Endothelial cell of umbilical vein (primary cell): Measurements from ENCODE around the gene PLCH1.

Experiments used
- GATA2 ChIP-seq: IDR thresholded peaks from 2 replicates; pipeline ENCODE4 v1.7.0; 2011; ENCODE audit warnings: low read depth, mild to moderate bottlenecking, moderate library complexity, mixed read lengths, low read length; ENCODE audit not compliant: insufficient read length, insufficient read depth
- MYC ChIP-seq: IDR thresholded peaks from one replicate; pipeline ENCODE4 v1.6.1; 2011; ENCODE audit warnings: mild to moderate bottlenecking, low read depth, low read length
- POLR2A ChIP-seq: IDR thresholded peaks from 2 replicates; pipeline ENCODE4 v1.6.1; 2012; ENCODE audit warnings: low read depth, mild to moderate bottlenecking, control low read depth, low read length
- POLR2AphosphoS5 ChIP-seq: IDR thresholded peaks from 2 replicates; pipeline ENCODE4 v1.6.1; 2012; ENCODE audit warnings: low read depth, mild to moderate bottlenecking, control low read depth, low read length, moderate library complexity; ENCODE audit not compliant: insufficient read depth
- TF ChIP-seq, protein P1 (sequence below), 2 donors: IDR thresholded peaks; 1 replicate in 1 of 2; 2 replicates in 1 of 2; pipeline ENCODE4 v1.5.1; 2011; ENCODE audit warnings: low read length in 2 of 2, mild to moderate bottlenecking in 2 of 2, moderate library complexity in 2 of 2, control low read depth in 1 of 2, inconsistent platforms in 1 of 2, low read depth in 1 of 2; ENCODE audit not compliant: insufficient read depth in 1 of 2; ENCODE audit errors: extremely low read depth in 1 of 2

GRCh38 chr3:155491696-155492095 lies 253.2 kb downstream of the PLCH1 start:
- TF ChIP-seq, protein P1, sequence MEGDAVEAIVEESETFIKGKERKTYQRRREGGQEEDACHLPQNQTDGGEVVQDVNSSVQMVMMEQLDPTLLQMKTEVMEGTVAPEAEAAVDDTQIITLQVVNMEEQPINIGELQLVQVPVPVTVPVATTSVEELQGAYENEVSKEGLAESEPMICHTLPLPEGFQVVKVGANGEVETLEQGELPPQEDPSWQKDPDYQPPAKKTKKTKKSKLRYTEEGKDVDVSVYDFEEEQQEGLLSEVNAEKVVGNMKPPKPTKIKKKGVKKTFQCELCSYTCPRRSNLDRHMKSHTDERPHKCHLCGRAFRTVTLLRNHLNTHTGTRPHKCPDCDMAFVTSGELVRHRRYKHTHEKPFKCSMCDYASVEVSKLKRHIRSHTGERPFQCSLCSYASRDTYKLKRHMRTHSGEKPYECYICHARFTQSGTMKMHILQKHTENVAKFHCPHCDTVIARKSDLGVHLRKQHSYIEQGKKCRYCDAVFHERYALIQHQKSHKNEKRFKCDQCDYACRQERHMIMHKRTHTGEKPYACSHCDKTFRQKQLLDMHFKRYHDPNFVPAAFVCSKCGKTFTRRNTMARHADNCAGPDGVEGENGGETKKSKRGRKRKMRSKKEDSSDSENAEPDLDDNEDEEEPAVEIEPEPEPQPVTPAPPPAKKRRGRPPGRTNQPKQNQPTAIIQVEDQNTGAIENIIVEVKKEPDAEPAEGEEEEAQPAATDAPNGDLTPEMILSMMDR (IDR thresholded peaks at IDR 0.05; ENCODE audit: extremely low read depth in 1 of 2, insufficient read depth in 1 of 2, low read depth in 1 of 2, low read length in 2 of 2) = no peak
- no peak for TF ChIP-seq MYC
- no peak for TF ChIP-seq POLR2A
- TF ChIP-seq POLR2AphosphoS5 = no peak
- no peak for TF ChIP-seq GATA2
